ENCODE data around the gene SORBS2.

SORBS2 gene

GRCh38 chr4:185772391-185773093, 39.5 kb downstream of the SORBS2 start:
- FAIRE-seq = no peak

- peak; percentile 94 for FAIRE-seq
These were observed 40.1 kb downstream of the SORBS2 start for GRCh38 chr4:185771711-185772390.

DNA sequence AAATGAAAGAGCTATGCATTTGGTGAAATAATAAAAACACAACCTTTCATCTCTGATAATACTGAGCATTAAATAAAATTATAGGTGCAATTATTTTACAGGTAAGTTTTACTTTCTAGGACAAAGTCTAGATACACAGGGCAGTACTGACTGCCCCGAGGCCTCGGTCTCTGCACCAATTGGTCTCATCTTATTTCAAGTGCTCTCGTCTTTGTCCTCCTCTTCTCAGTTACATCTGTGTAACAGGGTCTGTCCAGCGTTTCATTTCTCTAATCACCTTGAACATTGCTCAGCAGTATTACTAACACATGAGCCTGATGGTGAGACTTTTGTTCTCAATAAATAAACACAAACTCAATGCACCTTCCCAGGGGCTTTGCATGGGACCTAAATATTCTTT, 44.5 kb downstream of the SORBS2 start:
- FAIRE-seq = no peak

DNA sequence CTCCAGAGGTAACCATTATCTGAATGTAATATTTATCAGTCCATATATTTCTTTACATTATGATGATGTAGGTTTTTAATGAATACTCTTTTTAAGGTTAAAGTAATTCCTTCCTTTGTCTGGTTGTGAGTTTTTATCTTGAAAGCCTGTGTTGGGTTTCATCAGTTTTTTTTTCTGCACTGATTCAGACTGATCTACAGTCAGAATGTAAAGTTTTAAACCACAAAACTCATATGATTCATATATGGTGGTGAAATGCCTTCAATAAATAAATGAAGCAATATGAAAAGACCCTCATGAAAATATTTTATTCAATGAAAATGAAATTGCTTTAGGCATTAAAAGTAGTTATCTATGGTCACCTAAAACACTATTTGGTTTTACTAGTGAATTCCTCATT, 47.1 kb downstream of the SORBS2 start:
- peak; percentile 21 for FAIRE-seq

DNA sequence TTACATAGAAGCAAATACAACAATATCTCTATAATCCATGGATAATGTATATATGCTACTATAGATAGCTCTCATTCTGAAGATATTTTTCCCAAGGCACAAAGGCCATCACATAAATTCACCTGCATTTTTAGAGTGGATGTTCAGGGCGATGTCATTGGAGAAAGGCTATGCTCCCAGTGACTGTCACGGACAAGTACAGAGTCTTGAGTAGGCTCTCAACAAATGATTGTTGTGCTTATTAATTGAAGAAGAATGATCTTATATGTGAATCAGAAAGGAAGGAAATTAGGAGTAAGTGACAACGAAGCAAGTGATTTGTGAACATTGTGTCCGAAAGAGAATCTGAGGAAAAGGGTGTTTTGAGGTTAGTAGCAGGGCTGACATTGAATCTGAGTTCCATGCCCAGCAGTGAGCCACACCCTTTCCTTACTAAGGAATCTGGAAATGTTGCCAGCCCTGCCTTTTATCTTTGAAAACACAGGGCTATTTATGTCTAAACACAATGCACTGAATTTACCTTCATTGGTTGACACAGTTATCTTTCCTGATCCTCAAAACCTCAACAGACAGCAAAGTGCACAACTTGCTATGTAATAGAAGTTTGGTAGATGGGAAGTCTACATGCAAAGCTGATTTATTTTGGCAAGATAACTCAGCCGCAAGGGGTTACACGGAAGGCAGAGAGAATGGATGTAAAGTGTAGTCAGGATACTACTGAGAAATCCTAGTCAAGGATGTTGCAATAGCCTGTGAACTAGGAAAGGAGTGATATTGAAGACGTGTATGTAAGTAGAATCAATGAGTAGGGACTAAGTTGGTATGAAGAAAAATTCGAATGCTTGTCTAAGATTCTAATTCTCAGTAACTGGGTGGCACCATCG, 50.4 kb downstream of the SORBS2 start:
- FAIRE-seq = no peak

- no peak for FAIRE-seq
These were observed 53.2 kb downstream of the SORBS2 start for GRCh38 chr4:185758807-185759206.

GRCh38 chr4:185755451-185755850, 56.5 kb downstream of the SORBS2 start:
- FAIRE-seq = peak; percentile 66

GRCh38 chr4:185754961-185755360, 57.0 kb downstream of the SORBS2 start:
- no peak for FAIRE-seq

DNA sequence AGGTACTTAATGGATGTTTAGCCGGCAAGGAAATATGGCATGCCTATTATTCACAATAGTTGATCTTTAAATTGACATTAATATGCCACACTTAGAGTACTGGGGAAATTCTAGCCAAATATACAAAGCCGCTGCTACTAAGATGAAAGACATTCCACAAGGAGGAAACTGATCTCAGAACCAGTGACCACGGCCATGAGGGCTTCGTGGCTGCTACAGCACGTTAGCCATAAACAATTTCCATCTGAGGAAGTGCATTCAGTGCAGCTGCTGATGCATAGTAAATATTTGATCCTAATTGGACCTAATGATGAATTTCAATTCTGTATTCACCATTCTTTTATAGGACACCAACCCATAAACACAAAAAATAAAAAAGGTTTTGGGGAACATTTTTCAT, 59.1 kb downstream of the SORBS2 start:
- no peak for FAIRE-seq

DNA sequence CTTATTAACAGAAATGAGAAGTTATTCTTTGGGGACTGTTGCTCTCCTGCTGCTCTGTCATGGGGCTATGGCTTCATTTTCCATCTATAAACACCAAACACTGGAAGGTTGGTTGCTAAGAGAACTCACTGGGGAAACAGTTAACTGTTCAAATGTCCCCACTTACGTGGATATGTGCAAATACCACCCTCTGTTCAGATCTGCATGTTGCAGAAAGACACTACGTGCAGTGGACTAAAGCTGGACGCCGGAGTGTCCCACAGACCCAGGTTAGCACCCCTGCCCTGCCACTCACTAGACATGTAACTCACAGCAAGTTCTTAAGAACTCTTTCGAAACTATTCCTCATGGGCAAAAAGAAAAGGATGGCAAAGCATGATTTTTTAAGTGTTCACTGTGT, 62.1 kb downstream of the SORBS2 start:
- no peak for FAIRE-seq

DNA sequence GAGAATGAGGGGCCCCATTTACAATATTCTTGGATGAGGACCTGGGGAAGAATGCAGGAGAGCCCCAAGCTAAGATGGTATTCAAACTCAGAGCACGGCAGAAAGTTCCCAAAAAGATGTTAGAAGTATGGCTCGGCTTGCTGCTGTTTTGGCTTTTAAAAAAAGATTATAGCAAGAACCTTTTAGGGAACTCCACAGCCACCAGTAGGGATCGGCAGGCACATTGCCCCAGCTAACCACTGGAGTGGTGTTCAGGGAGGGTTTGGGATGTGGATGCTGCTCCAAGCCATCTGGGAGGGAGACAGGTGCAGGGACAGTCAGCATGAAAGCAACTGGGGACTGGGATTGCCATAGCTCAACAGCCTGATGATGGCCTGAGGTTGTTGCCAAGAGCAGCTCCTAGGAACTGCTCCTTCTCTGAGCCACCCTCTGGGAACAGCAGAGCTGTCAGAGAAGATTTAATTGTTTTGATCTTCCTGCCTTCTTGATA, 63.0 kb downstream of the SORBS2 start:
- no peak for FAIRE-seq

GRCh38 chr4:185745891-185746290, 66.1 kb downstream of the SORBS2 start:
- FAIRE-seq = no peak

DNA sequence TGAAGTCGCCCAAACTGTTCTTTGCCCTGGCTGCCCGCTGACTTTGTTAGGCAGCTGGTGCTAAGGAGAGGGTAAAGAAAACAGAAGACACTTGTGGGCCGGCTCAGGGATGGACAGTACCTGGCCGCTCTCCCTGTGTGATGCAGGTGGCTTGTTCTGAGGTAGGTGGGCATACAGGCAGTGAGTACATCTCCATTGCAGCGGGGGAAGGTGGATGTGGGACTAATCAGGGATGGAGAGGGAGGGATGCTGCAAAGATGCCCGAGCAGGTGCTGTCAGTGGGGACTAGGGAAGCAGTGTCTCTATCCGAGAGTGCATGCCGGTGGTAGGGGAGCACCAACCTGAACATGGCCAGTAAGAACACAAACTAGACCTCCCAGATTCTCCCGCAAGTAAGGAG, 67.0 kb downstream of the SORBS2 start:
- no peak for FAIRE-seq

DNA sequence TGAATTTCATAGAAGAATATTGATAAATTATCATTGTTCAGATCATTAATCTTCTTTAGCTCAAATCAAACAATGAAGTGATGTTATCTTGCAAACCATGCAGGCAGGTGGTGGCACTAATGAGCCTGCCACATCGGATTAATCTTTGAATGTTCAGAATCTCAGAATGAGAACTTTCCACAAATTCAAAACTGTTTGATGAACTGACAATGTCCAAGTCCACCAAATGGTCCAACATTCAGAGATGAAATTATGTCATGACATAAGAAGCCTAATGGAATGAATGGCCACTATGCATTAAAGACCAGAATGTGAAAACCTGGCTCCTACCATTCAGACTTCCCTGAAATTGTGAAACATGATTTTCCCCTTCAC, 67.5 kb downstream of the SORBS2 start:
- FAIRE-seq = no peak

DNA sequence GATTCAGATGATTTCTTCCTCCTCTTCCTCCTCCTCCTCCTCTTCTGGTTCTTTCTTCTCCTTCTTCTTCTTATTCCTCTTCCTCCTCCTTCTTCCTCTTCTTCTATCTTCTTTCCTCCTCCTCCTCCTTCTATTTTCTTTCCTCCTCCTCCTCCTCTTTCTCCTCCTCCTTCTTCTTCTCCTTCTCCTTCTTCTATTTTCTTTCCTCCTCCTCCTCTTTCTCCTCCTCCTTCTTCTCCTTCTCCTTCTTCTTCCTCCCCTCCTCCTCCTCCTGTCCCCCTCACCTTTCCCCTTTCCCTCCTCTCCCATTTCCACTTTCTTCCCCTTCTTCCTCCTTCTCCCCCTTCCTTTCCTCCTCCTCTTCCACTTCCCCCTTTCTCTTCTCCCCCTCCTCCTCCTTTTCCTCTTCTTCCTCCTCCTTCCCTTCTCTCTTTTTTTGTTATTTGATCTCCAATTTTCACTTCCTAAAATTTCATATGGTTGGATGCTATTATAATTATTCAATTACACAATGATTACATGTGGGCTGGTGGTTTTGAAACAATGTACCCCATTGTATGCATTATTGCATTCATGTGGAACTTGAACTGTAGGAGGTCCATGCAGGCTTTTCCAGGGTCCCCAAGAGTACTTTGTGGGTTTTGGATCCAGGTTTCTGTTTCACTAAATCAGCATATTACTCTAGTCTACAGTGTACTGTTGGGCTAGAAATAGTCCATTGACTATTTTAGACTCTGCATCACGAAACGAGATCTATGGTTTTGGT, 68.1 kb downstream of the SORBS2 start:
- no peak for FAIRE-seq

GRCh38 chr4:185742766-185743165, 69.2 kb downstream of the SORBS2 start:
- FAIRE-seq = no peak

GRCh38 chr4:185741795-185742194, 70.2 kb downstream of the SORBS2 start:
- FAIRE-seq = no peak

DNA sequence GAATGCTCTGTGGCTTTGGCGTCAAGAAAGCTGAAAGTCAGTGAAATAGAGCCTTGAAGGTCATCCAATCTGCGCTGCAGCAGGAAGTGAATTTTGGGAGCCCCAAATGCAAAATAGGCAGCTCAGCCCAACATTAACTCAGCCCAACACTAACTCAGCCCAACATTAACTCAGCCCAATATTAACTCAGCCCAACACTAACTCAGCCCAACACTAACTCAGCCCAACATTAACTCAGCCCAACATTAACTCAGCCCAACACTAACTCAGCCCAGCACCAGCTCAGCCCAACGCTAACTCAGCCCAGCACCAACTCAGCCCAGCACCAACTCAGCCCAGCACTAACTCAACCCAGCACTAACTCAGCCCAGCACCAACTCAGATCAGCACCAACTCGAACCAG, 71.5 kb downstream of the SORBS2 start:
- FAIRE-seq = no peak

GRCh38 chr4:185738820-185739219, 73.2 kb downstream of the SORBS2 start:
- no peak for FAIRE-seq

GRCh38 chr4:185738038-185738552, 73.9 kb downstream of the SORBS2 start:
- FAIRE-seq = no peak

- FAIRE-seq = no peak
These were observed 74.4 kb downstream of the SORBS2 start for GRCh38 chr4:185737489-185738037.

DNA sequence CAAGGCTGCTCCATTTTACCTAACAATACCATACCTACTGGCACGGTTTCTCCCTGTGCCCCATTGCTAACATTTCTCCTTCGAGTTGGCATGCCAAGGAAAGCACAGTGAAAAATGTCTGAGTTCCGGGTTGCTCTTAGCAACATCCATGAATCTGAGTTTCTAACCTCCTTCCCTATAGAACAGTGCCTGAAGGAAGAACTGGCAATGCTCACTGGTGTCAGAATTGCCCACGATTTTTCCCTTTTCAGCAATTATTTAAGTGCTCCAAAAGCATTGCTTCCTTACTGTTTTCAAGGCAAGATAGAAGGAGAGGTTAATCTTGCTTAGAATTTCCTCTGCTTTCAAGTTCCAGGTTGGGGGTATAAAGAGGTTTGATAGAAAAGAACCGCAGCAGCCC, 75.1 kb downstream of the SORBS2 start:
- FAIRE-seq = no peak
